Measurements from ENCODE around the gene CDK10.

- TF ChIP-seq POLR2A (IDR thresholded peaks at IDR 0.05) = no peak
- no peak for TF ChIP-seq CTCF (IDR thresholded peaks at IDR 0.05)
- no peak for TF ChIP-seq EP300 (IDR thresholded peaks at IDR 0.05)
Observed at GRCh38 chr16:89646270-89646669, 40.2 kb upstream of the CDK10 start.

Measured in tibial nerve (tissue), 4 donors.